BE2C (cell line): Measurements from ENCODE around the gene LAMC2.

Experiments used
- DNase-seq: peaks from one replicate; pipeline ENCODE4 v3.0.0-alpha.2; 2020
- H3K27me3 ChIP-seq: fragments of 250-450 bp; sonication (Bioruptor Pico); 2 replicates; pipeline ENCODE4 v1.5.1; 2020; ENCODE audit warnings: mild to moderate bottlenecking
- H3K36me3 ChIP-seq: fragments of 250-450 bp; sonication (Bioruptor Pico); 2 replicates; pipeline ENCODE4 v1.5.1; 2020; ENCODE audit warnings: mild to moderate bottlenecking
- H3K4me1 ChIP-seq: fragments of 250-450 bp; sonication (Bioruptor Pico); 2 replicates; pipeline ENCODE4 v1.5.1; 2020
- H3K4me3 ChIP-seq: 2 replicates; pipeline ENCODE4 v1.5.1; 2011; ENCODE audit warnings: low read depth, low read length
- H3K9me3 ChIP-seq: fragments of 250-450 bp; sonication (Bioruptor Pico); 2 replicates; pipeline ENCODE4 v1.5.1; 2020
- CTCF ChIP-seq: IDR thresholded peaks from 2 replicates; pipeline ENCODE4 v1.5.1; 2012; ENCODE audit warnings: mild to moderate bottlenecking, low read depth, low read length

LAMC2 gene

GRCh38 chr1:183251101-183251958 is 65.3 kb downstream of the LAMC2 start:
- Histone ChIP-seq H3K4me3 (no peak overlapping the region), H3K27me3 (no peaks in the 10 kb centered on the region), H3K36me3 (no peaks in the 10 kb centered on the region; the same call in 1 of the 2 replicates), H3K4me1 (no peaks in the 10 kb centered on the region), H3K9me3 (no peaks in the 10 kb centered on the region)
- no peak for DNase-seq
- TF ChIP-seq CTCF: no peak

DNA sequence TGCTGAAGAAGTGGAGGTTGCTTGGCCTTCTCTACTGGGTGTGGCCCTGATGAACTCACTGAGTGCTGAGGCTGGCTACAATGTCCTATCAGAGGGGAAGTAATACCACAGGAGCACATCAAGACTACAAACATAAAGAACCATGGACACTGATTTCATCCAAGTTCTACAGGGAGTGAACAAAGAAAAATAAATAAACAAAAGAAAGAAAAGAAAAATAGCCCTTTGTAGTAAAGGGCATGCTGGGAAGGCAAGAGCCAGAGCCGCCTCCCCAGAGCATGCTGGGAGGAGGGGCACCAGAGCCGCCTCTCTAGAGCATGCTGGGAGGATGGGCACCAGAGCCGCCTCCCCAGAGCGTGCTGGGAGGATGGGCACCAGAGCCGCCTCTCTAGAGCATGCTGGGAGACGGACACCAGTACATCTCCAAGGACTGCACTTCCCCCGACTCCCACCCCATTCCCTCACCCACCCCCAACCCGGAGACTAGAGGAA is 65.9 kb downstream of the LAMC2 start:
- DNase-seq: no peak
- Histone ChIP-seq H3K27me3 (no peaks in the 10 kb centered on the region), H3K4me1 (no peaks in the 10 kb centered on the region), H3K9me3 (no peaks in the 10 kb centered on the region), H3K4me3 (no peak overlapping the region), H3K36me3 (peaks cover 2% of the 10 kb centered on the region)
- no peak for TF ChIP-seq CTCF

GRCh38 chr1:183255073-183255472 is 69.0 kb downstream of the LAMC2 start:
- Histone ChIP-seq H3K27me3 (no peaks in the 10 kb centered on the region), H3K4me3 (no peak overlapping the region), H3K9me3 (no peaks in the 10 kb centered on the region), H3K4me1 (no peaks in the 10 kb centered on the region), H3K36me3 (peaks cover 5% of the 10 kb centered on the region)
- DNase-seq: no peak
- TF ChIP-seq CTCF: no peak

- Histone ChIP-seq H3K36me3 (peaks cover 5% of the 10 kb centered on the region), H3K9me3 (no peaks in the 10 kb centered on the region), H3K27me3 (no peaks in the 10 kb centered on the region), H3K4me1 (no peaks in the 10 kb centered on the region; the same call in 1 of the 2 replicates), H3K4me3 (no peak overlapping the region)
- DNase-seq: no peak
- TF ChIP-seq CTCF: no peak
These were observed 73.9 kb downstream of the LAMC2 start for GRCh38 chr1:183259924-183260323.

GRCh38 chr1:183262628-183263200 is 76.7 kb downstream of the LAMC2 start:
- H3K4me3 ChIP-seq: no peak overlapping the region
- H3K27me3 ChIP-seq: no peaks in the 10 kb centered on the region
- peaks cover 1% of the 10 kb centered on the region for H3K4me1 ChIP-seq
- no peaks in the 10 kb centered on the region for H3K9me3 ChIP-seq
- no peaks in the 10 kb centered on the region; the same call in 1 of the 2 replicates for H3K36me3 ChIP-seq
- no peak for DNase-seq
- no peak for TF ChIP-seq CTCF
